GM21526 (cell line): Measurements from ENCODE around the gene SPATS2L.

Experiments
- ATAC-seq: cut with Tn5 transposase; IDR thresholded peaks from one replicate; pipeline ENCODE4 v1.9.1; 2021; ENCODE audit warnings: moderate library complexity; ENCODE audit not compliant: unreplicated experiment, low FRiP score

SPATS2L gene

DNA sequence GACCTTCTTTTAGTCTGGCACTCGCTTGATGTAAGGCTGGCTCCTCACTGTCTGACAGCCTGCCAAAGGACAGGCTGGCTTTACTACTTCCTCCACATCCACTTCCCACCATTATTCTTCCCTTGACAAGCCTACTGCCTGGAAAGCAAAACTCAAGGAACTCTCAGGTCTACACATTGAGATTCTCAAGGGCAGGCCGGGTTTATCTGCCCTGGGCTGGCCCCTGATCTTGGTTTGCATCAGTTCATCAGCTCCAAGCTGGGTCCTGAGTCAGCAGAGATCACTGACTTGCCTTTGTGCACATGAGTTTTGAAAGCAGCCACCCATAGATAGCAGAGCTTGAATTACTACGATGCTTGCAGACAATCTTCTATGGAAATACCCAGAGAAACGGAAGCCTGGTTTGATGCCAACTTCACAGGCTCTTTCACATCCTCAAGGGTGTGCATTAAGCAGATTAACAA, 149.5 kb downstream of the SPATS2L start:
- ATAC-seq = no peak

DNA sequence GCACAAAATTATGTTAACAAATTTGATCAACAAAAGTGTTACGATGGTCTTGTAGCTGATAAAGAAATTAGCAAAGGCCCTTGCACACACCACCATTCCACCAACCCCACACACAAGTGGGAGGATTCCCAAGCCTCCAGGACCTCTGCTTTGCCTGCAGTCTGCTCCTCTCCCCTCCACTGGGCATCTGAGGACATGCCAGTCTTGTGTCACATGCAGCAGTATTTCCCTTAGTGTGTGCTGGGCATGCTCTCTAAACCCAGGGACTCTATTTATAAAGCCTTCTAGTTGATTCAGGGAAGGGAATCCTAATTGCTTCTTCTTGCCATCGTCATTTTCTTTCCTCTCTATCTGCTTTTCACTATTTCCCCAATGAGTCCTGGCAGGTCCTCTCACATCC, 150.1 kb downstream of the SPATS2L start:
- no peak for ATAC-seq

GRCh38 chr2:200459101-200459500, 152.6 kb downstream of the SPATS2L start:
- no peak for ATAC-seq

GRCh38 chr2:200461846-200462710, 155.6 kb downstream of the SPATS2L start:
- ATAC-seq = no peak

GRCh38 chr2:200463452-200463851, 157.0 kb downstream of the SPATS2L start:
- no peak for ATAC-seq

- no peak for ATAC-seq
Observed at GRCh38 chr2:200466425-200467418, 160.2 kb downstream of the SPATS2L start.

GRCh38 chr2:200467806-200468681, 161.6 kb downstream of the SPATS2L start:
- ATAC-seq = no peak

DNA sequence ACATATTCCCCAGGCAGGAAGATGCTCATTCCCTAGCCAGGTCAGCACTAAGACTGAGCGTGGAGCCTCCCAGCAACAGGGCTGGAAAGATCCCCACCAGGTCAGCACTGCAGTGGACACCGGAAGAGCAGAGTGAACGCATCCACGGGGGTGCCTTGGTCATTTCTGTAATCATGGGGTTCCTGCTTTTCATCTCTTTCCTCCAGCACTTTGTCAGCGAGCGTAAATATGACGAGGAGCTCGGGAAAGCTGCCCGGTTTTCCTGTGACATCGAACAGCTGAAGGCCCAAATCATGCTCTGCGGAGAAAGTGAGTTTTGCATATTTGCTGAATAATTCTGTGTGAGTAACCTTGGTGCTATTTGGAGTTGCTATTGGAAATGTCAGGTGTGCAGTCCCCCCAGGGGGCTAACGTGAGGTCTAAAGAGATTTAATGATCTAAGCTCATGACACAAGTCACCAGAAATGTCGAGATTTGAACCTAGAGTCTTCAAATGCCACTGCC, 163.3 kb downstream of the SPATS2L start:
- ATAC-seq = no peak

- ATAC-seq = no peak
Observed at GRCh38 chr2:200470230-200470629, 163.7 kb downstream of the SPATS2L start.

DNA sequence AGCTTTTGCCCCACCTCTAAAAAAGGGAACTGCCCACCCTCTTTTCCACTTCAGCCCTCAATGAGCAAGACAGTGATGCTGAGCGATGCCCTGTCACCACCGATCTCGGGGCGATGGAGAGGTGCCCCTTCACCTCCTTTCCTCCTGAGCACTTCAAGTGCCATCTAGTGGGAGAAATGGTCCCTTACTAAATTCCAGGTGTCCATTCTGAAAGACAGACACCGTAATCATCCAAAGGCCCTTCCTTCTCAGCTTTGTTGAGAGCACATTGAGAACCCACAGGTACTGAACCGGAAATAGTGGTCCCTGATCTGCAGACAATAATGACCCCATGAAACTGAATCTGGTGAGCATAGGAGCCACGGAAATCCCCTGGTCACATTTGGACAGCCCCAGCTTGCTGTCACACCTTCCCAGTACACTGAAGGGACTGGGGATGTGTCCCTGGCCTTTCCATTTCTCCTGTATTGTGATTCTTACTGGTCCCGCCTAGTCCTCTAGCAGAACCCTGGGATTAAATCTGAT, 164.9 kb downstream of the SPATS2L start:
- ATAC-seq = peak; percentile 76

DNA sequence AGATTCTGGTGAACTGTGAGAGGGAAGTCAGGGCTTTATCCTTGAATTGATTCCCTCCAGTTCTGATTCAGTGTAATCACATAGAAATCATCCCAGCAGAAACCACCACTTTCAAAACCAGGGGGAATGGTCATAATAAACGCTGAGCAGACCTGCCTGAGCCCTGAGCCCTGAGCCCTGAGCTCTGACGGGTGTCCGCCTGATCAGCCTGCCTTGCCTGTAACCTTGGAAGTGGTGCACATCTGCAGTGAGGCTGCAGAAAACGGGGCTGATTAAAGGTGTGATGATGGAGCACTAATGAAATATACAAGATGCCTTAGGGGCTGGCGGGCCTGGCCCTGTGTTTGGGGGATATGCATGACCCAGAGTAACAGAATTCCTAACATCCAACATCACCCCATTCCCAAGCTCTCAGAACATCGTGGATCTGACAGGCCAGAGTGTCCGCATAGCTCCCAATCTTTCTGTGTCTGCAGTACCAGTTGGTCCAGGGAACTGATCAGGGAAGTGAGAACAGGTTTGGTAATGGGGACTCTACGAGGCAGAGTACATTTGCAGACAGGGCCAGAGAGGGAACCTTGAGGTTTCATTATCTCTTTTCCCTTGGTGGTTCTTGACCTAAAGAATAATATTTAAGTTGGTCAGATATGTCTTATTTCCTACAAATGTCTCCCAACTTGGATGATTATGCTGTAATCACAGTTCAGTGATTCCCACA, 165.6 kb downstream of the SPATS2L start:
- ATAC-seq = peak; percentile 10

GRCh38 chr2:200472853-200473464, 166.5 kb downstream of the SPATS2L start:
- no peak for ATAC-seq

- ATAC-seq = no peak
Observed at GRCh38 chr2:200475795-200476194, 169.3 kb downstream of the SPATS2L start.

GRCh38 chr2:200476836-200477235, 170.3 kb downstream of the SPATS2L start:
- ATAC-seq = no peak

DNA sequence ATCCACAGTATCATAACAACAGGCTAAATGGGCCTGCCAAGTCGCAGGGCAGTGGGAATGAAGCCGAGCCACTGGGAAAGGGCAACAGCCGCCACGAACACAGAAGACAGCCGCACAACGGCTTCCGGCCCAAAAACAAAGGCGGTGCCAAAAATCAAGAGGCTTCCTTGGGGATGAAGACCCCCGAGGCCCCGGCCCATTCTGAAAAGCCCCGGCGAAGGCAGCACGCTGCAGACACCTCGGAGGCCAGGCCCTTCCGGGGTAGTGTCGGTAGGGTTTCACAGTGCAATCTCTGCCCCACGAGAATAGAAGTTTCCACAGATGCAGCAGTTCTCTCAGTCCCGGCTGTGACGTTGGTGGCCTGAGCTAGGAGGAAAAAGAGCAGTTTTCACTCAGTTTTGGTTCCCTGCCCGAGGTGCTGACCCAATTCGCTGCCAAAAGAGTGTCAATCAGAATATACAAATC, 171.2 kb downstream of the SPATS2L start:
- ATAC-seq = no peak

DNA sequence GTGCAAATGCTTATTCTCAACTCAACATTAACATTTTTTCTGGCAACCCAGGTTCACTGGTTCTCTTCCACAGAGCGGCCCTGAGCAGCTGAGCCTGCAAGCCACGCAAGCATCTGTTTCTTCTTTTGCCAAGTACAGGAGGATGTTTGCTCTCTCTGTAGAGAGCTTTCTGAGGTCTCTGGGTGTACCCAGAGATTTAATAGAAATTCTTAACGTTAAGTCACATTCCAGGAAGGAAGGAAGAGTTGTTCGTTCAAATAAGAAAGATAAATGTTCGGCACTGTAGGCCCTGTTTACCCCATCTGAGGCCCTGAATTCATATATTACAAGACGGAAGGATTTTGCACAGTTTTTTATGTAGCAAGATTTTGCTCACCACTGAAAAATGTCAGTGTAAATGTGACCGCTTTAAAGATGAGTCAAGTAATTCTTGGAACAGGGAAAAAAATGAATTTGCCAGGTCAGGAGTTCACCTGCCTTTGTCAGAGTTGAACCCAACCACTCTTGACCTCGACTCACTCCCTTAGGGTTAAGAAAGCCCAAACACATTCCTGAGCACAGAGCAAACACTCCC, 173.3 kb downstream of the SPATS2L start:
- ATAC-seq = no peak

- no peak for ATAC-seq
Observed at GRCh38 chr2:200482194-200482593, 175.7 kb downstream of the SPATS2L start.

DNA sequence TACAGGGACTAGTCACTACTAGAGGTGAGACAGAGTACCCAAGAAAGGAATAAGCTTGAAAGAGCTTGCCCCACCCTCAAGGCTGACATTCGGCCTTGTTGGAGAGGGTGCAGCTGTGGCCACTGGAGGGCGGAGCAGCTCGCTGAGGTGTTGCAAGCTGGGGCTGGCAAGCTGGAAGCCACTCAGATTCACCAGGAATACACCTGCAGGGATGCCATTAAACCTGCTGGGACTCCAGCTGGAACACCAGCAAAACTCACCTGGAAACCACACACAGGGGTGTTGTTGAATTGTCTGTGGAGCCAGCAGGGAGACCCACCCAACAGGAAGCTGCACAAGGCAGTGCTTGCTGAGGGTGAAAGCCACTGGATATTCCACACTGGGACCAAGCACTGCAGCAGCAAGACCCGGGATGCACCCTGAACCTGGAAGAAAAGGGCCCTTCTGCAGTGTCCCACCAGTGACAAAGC, 177.3 kb downstream of the SPATS2L start:
- ATAC-seq = no peak
